Measurements from ENCODE around the gene CAMK2A.

CAMK2A gene

DNA sequence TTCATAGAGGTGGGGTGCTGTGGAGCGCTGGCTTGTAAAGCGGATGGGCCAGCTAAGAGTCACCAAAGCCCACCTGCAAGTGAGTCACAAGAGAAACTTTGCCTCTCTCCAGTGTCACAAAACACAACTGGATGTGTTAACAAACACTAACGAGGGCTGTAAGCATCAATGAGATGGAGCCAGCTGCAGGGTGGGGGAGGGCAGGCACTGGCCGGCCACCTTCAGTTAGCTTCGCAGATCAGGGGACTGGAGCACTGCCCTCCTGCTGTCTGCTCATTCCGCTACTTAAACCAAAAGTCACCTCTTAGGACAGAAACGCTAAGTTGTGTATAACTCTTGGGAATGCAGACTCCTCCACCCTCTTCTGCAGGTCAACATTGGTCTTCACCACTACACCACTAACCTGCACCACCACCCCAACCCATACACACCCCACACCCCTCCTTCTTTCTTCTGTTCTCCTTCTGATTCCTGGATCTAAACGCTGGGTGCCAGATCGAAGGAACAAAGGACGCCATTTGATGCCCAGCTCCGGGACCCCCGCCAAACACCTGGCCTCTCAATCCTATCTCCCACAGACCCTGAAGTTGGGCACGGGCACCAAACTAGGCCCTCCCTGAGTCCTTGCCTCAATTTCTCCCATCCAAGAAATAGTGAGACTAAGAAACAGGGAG, 11.1 kb upstream of the CAMK2A start:
- no peak for DNase-seq (ENCODE audit: low read depth)

DNA sequence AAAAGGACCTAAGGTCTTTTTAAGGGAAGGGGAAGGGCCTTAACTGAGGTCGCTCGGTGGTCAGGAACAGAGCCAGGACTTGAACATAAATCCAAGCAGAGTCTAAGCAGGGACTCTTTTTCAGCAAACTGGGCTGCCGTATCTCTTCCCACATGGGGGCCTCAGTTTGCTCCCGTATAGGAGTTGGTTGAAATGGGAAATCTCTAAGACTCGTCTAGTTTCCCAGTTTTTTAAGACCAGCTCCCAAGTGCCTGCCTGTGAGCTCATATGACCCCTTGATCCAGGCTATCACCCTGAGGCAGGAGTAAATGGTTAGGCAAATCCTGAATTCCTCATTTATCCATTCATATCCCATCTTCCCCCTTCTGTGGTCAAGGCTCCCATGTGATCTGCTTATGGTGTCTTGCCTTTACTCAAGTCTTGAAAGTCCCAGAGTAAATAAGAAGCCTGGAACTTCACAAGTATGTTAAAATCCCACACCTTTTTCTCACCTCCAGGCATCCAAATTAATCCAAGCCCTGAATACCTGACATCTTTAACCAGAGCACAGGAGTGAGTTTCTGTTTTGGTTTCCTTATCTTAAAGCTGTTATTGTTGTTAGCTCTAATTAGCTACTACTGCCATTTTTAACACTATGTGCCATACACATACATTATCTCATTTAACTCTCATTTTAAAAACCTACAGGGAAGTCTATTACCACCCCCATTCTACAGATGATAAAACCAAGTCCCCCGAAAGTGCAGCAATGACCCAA, 10.2 kb upstream of the CAMK2A start:
- DNase-seq (ENCODE audit: low read depth): no peak

DNA sequence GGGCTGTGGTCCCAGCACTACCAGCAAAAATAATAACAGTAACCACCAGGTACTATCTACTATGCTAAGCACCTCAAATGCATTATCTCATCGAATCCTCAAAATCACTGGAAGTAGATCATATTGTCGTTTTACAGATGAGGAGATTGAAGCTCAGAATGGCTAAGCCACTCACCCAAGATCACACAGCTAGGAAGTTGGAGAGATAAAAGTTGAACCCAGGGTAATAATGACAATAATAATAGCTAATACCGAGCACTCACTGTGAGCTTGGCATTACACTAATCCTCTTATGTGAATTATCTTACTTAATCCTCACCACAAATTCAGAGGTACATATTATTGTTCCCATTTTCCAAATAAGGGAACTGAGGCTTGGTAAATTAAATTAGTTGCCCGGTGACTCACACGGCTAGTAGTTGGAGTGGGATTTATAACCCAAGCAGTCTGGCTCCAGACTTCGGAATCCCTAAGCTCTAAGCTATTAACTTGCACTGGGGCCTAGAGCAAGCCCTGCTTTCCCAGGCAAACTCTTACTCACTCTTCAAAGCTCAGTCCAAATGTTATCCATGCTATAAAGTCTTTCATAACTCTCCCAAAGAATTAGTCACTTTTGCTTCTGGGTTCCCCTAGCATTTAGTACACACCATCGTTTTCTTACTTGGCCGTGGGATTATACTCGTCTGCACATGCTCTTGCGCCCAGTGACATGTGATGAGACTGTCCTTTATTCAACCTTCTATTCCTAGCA, 9.3 kb upstream of the CAMK2A start:
- no peak for DNase-seq (ENCODE audit: low read depth)

DNA sequence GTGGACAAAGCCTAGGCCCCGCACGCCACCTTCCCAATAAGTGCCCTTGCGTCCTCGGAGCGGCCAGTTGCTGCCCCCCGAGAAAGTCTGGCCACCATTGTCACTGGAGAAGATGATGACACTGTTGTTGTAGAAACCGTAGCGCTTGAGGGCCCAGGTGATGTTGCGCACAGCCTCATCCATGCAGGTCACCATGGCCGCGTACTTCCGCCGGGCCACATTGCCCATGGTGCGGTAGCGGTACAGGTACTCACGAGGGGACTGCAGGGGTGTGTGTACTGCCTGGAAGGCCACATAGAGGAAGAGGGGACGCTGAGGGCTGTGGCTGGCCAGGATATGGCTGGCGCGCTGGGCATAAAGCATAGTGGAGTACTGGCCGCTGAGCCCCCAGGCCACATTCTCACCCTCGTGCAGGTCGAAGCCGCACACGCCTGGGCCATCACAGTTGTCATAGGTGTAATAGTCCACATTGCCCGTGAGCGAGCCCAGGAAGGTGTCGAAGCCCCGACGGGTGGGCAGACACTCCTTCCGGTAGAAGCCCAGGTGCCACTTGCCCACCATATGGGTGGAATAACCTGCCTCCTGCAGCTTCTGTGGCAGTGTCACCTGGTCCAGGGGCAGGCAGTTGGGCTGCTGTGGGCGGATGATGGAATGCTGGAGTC, 8.5 kb upstream of the CAMK2A start:
- DNase-seq (ENCODE audit: low read depth): no peak

DNA sequence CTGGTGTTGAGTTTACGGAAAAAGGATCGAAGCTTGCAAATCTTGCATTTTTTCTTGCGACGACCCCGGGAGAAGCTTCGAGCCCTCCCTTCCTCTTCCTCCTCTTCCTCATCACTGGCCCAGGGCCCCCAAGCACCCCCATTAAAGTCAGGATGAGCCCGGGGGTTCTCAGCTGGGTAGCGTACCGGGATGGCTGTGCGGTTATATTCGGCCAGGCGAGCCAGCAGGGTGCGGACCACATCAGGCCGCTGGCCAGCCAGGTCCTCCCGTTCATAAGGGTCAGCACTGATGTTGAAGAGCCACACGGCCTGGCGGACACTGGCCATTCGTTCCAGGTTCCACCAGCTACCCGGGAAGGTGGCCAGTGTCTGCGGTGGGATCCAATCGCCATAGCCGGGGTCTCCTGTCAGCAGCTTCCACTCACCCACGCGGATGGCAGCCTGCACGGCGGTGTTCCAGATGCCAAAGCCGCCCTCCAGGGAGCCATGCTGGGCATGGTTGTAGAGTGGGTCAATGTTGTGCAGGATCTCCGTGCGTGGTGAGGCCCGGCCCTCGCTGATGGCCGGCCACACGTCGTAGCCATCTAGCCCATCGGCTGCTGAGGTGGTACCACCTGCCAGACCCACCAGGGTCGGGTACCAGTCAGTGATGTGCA, 7.8 kb upstream of the CAMK2A start:
- no peak for DNase-seq (ENCODE audit: low read depth)

DNA sequence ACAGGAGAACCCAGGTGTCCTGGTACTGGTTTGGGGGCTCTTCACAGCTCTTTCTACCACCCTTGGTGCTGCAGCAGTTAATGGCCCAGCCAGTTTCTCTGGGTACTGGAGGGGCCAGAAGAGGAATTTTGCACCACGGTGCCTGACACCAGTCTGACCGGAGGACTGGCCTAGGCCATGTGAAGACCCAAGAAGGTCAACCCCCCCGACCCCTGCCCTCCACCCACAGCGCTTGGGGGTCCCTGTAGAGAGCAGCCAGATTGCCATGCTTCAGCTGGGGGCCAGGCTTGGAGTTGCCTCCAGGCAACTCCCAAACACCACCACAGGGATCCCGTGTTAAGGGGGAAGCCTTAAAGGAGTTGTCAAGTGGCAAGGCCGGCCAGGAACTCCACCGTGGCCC, 6.9 kb upstream of the CAMK2A start:
- DNase-seq (ENCODE audit: low read depth): no peak

DNA sequence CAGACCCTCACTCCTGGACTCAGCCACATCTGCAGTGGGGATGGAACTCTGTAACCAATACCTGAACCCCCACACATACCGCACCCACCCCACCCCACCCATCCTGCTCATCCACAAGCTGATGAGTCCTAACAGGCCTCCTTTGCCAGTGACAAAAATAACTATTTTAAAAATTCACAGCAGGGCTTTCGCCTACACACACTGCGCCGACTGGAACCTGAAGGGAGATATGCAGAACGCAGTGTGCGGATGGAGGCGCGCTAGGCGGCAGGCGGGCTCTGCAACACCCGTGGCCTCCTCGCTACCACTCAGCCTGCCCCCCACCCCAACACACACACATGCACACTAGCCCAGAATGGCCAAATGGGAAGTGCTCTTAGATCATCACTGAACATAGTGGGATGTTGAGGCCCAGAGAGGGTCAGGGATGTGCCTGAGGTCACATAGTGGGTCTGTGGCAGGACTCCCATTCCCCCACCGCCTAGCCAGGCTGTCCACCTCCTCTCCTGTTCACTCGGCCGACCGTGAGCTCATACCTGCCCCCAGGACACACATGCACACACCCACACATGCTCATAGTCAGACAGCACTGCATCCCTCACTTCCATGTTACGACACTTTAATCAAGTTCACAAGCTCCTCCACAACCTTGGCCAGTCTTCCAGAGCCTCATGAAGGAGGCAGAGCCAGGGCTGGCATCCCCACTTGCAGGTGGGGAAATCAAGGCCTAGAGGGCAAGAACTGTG, 6.3 kb upstream of the CAMK2A start:
- DNase-seq (ENCODE audit: low read depth): no peak

DNA sequence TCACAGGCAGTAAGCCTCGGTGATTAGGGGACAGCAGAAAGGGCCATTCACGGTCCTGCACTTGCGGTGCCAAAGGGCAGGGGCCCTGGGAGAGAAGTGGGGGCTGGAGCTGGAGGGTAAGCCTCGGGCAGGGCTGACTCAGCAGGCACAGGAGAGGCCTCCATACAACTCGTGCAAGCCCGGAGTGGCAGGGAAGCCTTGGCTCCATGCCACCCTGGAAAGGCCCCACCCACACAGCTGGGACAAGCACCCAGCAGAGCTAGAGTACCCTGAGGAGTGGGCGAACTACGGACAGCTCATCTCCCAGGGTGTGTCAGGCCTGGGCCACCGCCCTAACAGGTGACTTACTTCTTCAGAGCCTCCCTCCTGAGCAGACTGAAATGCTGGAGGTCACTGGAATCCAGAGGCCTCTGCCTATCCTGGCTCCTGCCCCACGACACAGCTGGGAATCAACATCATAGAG, 5.6 kb upstream of the CAMK2A start:
- no peak for DNase-seq (ENCODE audit: low read depth)

DNA sequence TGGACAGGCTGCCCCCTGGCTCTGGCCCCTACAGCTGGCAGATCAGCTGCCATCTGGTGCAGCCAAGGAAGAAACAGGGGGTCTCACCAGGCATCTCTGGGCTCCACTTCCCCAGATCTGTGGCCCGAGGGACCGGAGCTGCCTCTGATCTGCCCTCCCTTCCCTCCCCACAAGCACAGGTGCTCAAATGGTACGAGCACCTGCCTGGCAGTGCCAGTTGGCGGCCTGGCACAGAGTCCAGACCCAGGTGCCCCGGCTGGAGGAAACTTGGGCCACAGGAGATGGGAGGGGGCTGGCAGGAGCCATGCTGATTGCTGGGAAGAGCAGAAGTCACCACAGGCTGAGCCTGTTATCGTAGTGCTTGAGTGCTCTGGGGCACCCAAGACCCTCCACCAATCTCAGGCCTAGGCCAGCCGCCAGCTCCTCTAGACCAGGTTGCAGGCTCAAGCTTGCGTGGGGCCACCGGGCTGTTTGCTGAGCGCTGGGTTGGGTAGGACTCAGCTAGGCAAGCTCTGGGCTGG, 5.0 kb upstream of the CAMK2A start:
- no peak for DNase-seq (ENCODE audit: low read depth)

DNA sequence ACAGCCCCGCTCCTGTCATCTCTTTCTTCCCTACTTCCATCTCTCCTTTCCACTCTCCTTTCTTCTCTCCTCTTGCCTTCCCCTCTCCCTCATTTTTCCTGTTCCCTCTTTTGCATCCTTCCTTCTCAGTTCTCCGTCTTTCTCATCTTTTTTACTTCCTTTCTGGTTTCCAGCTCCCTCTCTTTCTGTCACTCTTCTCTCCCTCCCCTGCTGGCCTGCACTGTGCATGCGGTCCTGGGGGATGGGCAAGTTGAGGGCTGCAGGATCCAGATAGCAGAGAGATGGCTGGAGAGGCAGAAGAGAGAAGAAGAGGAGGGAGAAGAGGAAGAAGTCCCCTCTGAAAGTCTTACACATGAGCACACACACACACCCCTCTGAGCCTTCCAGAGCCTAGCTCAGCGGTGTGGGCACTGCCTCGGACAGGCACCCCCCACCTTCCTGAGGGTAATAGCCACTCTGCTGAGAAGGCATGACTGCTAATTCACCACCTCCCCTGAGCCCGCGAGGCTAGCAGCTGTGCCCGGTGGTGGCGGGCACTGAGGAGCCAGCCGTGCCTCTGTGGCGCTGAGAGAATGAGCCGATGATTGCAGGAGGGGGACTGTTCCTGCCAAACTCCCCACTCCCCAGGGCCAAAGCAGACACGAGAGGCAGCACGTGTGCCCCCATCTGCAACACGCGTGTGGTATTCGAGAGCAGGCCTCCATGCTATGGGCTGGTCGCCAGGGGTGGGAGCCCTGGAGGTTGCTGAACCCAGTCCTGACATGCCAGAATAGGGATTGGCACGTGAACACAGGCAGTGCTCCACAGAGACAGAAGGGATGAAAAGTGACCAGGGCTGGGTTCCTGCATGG, 3.7 kb upstream of the CAMK2A start:
- no peak for DNase-seq (ENCODE audit: low read depth)

DNA sequence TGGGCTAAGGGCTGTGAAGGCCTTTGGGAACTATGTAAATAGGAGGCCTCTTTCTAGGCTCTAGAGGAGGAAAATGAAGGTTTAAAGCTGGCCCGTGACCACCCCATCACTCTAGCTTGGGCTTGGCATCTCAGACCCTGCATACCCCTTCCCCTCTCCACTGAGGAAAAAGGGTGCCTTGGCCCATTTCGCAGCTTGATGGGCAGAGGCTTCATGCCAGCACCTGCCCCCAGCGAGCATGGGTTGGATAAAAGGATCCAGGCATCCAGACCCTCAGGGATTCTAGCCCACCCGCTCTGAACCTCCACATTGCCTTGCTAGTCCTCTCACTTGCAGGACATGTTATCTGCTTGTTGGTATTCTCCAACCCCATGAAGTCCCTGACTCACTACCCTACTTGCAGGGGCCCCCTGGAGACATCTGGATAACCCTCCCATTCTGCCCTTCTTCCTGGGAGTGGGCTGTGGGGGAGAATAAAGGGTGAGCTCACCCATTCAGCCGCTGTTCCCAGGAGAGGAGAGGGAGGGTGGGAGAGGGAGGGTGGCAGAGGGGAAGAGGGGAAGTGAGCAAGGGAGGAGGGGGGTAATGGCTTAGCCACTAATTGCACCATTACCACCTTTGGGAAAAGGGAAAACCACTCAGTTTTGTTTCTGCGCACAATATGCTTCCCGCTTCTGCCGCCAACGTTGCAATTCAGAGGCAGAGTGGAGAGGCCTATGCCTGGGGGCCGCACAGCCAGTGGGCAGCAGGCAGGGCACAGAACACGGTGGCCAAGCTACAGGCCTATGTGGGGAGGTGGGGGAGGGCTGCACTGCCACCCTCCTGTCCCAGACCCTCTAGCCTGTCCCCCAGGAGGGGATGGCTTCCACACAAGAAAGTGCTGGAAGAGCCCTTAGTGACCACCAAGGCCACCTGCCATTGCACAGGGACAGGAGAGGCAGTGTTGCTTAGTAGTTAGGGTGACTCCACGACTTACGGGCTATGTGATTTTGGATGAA, 2.1 kb upstream of the CAMK2A start:
- no peak for DNase-seq (ENCODE audit: low read depth)

DNA sequence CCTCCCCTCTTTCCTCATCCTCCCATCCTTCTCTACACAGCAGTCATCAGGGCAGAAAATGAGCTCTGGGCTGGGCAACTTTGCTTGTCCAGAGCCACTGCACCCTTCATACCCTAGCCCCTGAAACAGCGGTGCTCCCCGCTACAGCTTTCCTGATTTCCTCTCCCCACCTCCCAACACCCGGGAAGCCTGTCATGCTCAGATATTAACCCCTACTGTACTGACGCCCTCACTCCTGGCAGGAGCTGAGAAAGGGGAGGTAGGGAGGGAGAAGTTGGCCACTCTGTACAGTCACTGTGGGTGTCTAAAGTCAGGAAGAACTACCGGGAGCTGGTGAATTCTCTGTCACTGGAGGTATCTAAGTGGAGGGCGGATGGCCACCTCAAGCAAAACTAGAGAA, 782 bp downstream of the CAMK2A start:
- no peak for DNase-seq (ENCODE audit: low read depth)

DNA sequence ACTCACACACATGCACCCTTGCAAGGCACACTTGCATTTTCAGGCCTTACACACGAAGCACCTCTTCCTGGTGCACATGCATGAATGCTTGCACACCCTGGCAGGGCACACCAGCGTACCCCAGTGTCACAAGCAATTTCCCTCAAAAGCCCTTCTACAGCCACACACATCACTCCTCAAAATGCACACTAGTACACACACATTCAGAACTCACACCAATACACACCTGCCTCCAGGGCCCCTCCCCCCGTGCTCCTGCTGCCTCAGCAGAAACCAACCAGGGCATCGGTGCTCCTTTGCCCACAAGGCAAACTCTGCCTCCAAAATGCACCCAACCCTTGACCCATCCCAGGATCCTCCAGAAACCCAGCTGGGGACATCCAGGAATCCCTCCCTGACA, 1.2 kb downstream of the CAMK2A start:
- no peak for DNase-seq (ENCODE audit: low read depth)

DNA sequence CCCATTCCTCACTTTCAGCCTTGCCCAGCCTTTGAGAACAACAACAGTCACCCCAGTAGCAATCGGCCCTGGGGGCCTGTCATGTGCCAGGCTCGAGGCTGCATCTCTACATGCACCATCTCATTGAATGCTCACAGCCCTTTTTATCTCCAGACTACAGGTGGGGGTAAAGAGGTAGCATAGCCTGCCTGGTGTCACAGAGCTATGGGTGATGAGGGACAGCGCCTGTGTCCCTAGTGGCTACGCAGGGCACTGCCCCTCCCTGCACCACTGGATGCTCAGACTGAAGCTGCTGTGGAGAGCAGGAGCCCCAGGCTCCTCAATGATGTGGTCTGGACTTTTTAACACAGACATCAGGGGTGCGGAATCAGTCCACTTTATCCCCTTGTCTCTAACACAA, 2.8 kb downstream of the CAMK2A start:
- no peak for DNase-seq (ENCODE audit: low read depth)

DNA sequence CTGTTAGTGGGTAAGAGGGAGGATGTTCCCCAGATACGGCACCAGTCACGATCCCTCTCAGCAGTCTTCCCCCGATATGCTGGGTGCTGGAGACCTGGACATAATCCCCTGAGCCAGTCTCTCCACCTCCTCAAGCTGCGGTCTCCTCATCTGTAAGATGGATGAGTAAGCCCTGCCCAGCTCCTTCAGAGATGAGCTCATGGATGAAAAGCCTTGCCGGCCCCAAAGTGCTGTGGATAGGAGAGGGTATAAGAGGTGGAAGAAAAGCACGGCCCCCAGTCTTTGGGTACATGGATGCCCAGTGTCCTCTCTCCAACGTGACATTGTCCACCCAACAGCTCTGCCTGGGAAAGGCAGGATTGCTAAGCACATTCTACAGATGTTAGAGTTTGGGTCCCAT, 4.5 kb downstream of the CAMK2A start:
- no peak for DNase-seq (ENCODE audit: low read depth)

DNA sequence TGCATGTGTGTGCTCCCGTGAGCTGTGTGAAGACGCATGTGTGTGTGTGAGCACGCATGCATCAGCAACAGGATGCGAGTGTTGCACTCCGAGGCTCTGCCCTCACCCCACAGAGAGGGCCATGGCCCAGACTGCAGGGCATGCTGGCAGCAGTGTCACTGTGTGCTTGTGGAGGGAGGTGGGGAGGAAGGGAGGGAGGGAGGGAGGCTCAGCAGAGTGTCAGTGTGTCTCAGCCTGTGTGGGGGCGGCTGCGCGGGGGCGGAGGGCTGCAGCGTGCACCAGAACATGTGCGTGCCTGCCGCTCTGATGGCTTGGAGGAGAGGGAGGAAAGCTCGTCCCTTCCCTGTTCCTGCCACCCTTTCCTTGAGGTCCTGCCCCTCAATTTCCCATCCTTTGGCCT, 5.3 kb downstream of the CAMK2A start:
- no peak for DNase-seq (ENCODE audit: low read depth)

DNA sequence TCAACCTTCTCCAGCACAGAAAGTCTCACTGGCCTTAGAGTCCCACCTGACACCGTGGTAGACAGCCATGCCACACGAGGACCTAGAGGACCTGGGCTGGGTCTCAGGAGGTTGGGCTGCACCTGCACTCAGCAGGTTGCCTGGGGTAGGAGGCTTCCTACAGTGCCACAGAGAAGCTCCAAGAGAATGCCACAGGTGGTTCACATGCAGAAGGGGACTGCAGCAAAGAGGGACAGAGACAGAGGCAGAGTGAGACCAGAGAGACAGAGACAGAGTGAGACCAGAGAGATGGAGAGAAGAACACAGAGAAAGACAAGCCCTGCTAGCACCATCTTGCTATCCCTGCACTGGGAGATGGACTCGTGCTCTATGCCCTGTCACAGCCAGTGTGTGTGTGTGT, 5.7 kb downstream of the CAMK2A start:
- no peak for DNase-seq (ENCODE audit: low read depth)

DNA sequence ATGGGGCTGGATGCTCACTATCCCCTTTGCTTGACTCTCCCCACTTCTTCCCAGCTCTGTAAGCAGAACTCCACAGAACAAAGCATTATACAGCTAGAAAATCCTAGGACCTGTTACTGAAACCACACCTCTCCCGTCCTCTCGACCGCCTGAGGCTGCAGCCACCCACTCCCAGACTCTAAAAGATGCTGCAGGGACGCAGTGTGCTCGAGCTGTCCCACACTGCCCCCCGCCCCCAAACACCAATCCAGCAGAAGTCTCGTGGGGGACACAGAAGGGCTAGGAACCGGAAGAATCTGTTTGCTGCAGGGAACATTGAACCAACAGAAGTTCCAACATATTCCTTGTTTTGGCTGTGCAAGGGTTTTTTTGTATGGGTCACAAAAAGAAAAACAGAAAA, 7.6 kb downstream of the CAMK2A start:
- DNase-seq (ENCODE audit: low read depth): no peak

All from activated T-cell treated with anti-CD3 and anti-CD28 coated beads for 1 hour (primary cell).